ENCODE data around the gene MACF1.

The MACF1 gene

GRCh38 chr1:39358491-39358890 is 154.0 kb downstream of the MACF1 start:
- H3K4me3 Mint-ChIP-seq, result no peak overlapping the region
- H3K36me3 Mint-ChIP-seq, result peaks cover 69% of the 10 kb centered on the region
- H3K4me1 Mint-ChIP-seq, result no peaks in the 10 kb centered on the region
- no peaks in the 10 kb centered on the region for H3K9me3 Mint-ChIP-seq
- H3K27ac Mint-ChIP-seq, result no peak overlapping the region
- CTCF ChIA-PET, result interaction anchor here (1.0 kb wide), 1 partner anchor 180 kb away, joined by 3 read pairs; no protein-coding TSS in a partner anchor
- no peaks in the 10 kb centered on the region for H3K27me3 Mint-ChIP-seq
- no peak for DNase-seq

- Mint-ChIP-seq H3K27ac (no peak overlapping the region), H3K27me3 (no peaks in the 10 kb centered on the region), H3K4me3 (no peak overlapping the region), H3K4me1 (no peaks in the 10 kb centered on the region), H3K36me3 (peaks cover 67% of the 10 kb centered on the region), H3K9me3 (no peaks in the 10 kb centered on the region)
- CTCF ChIA-PET, result no interaction called here
- no peak for DNase-seq
Measured at GRCh38 chr1:39359028-39359570, 154.6 kb downstream of the MACF1 start.

- H3K36me3 Mint-ChIP-seq, result peaks cover 64% of the 10 kb centered on the region
- no peak overlapping the region for H3K27ac Mint-ChIP-seq
- no peaks in the 10 kb centered on the region for H3K9me3 Mint-ChIP-seq
- no peak for DNase-seq
- H3K4me3 Mint-ChIP-seq, result no peak overlapping the region
- no peaks in the 10 kb centered on the region for H3K27me3 Mint-ChIP-seq
- CTCF ChIA-PET, result interaction anchor here (1.5 kb wide), 1 partner anchor 169 kb away, joined by 3 read pairs; no protein-coding TSS in a partner anchor
- H3K4me1 Mint-ChIP-seq, result no peaks in the 10 kb centered on the region
Measured at GRCh38 chr1:39360731-39361130, 156.2 kb downstream of the MACF1 start.

- CTCF ChIA-PET, result interaction anchor here (1.5 kb wide), 1 partner anchor 169 kb away, joined by 3 read pairs; no protein-coding TSS in a partner anchor
- Mint-ChIP-seq H3K4me1 (no peaks in the 10 kb centered on the region), H3K36me3 (peaks cover 67% of the 10 kb centered on the region), H3K4me3 (no peak overlapping the region), H3K27me3 (no peaks in the 10 kb centered on the region), H3K9me3 (no peaks in the 10 kb centered on the region), H3K27ac (no peak overlapping the region)
- DNase-seq, result no peak
Measured at GRCh38 chr1:39361446-39361845, 157.0 kb downstream of the MACF1 start.

GRCh38 chr1:39363267-39363666 is 158.8 kb downstream of the MACF1 start:
- peaks cover 56% of the 10 kb centered on the region for H3K36me3 Mint-ChIP-seq
- no peak for DNase-seq
- no peaks in the 10 kb centered on the region for H3K9me3 Mint-ChIP-seq
- H3K4me3 Mint-ChIP-seq, result no peak overlapping the region
- no peaks in the 10 kb centered on the region for H3K4me1 Mint-ChIP-seq
- no peaks in the 10 kb centered on the region for H3K27me3 Mint-ChIP-seq
- CTCF ChIA-PET, result no interaction called here
- H3K27ac Mint-ChIP-seq, result no peak overlapping the region

DNA sequence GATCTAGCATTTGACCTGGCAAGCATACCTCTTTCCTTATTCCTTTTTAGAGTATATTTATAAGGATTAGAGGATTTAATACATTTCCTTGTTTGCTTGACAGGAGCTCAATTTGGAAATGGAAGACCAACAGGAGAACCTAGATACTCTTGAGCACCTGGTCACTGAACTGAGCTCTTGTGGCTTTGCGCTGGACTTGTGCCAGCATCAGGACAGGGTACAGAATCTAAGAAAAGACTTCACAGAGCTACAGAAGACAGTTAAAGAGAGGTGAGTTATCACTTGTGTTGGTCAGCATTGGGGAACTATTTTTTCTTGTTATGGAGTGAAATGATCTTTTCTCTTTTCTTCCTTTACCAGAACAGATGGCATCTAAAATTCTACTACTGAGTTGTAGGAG is 163.6 kb downstream of the MACF1 start:
- H3K4me3 Mint-ChIP-seq, result no peak overlapping the region
- H3K9me3 Mint-ChIP-seq, result no peaks in the 10 kb centered on the region
- no peaks in the 10 kb centered on the region for H3K27me3 Mint-ChIP-seq
- CTCF ChIA-PET, result interaction anchor here (1.0 to 1.2 kb wide), 2 partner anchors 16 to 43 kb away, joined by 3 to 4 read pairs; no protein-coding TSS in a partner anchor
- H3K36me3 Mint-ChIP-seq, result peaks cover 64% of the 10 kb centered on the region
- no peak for DNase-seq
- H3K27ac Mint-ChIP-seq, result no peak overlapping the region
- H3K4me1 Mint-ChIP-seq, result no peaks in the 10 kb centered on the region

- CTCF ChIA-PET, result no interaction called here
- no peaks in the 10 kb centered on the region for H3K4me1 Mint-ChIP-seq
Measured at GRCh38 chr1:39369565-39369964, 165.1 kb downstream of the MACF1 start.

DNA sequence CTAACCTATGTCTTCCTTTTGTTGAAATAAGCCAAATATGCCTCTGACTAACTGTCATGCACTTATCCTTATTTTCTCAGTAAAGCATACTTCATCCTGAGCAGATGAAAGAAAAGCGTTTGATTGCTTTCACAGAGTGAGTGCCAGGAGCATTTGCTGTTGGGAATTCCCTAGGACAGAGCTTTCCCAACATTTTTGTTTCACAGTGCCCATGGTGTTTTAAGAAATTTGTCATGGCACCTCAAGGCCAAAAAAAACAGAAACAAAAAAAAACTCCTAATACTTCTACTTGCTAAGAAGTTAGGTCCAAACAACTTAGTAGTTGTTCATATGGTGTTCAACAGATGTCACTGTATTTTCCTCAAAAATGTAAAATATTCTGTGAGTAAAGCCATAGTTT is 166.1 kb downstream of the MACF1 start:
- no peak overlapping the region for H3K4me3 Mint-ChIP-seq
- DNase-seq, result no peak
- no peaks in the 10 kb centered on the region for H3K4me1 Mint-ChIP-seq
- H3K36me3 Mint-ChIP-seq, result peaks cover 62% of the 10 kb centered on the region
- no peak overlapping the region for H3K27ac Mint-ChIP-seq
- CTCF ChIA-PET, result no interaction called here
- H3K9me3 Mint-ChIP-seq, result no peaks in the 10 kb centered on the region
- H3K27me3 Mint-ChIP-seq, result no peaks in the 10 kb centered on the region

More at GRCh38 chr1:39369565-39369964, 165.1 kb downstream of the MACF1 start:
- no peaks in the 10 kb centered on the region for H3K9me3 Mint-ChIP-seq
- H3K27ac Mint-ChIP-seq, result no peak overlapping the region
- DNase-seq, result no peak
- H3K27me3 Mint-ChIP-seq, result no peaks in the 10 kb centered on the region
- no peak overlapping the region for H3K4me3 Mint-ChIP-seq
- H3K36me3 Mint-ChIP-seq, result peaks cover 59% of the 10 kb centered on the region

DNA sequence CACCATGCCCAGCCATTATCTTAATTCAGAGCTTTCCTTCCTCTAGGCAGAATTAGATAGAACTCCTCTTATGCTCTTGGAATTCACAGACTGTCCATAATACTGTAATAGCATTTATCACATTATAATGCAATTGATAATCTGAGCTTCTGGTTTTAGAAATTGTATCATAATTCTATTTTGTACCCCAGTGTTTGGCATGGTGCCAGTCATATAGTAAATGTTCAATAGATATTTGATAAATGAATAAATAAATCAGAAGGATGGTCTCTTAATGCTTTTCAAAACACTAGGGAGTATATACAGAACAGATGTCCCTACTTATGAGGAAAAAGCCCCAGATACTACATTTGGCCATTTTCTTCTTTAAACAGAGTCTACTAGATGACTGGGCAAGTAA is 167.6 kb downstream of the MACF1 start:
- Mint-ChIP-seq H3K4me1 (no peaks in the 10 kb centered on the region), H3K27me3 (no peaks in the 10 kb centered on the region), H3K9me3 (no peaks in the 10 kb centered on the region), H3K27ac (no peak overlapping the region), H3K4me3 (no peak overlapping the region), H3K36me3 (peaks cover 59% of the 10 kb centered on the region)
- DNase-seq, result no peak
- CTCF ChIA-PET, result no interaction called here

DNA sequence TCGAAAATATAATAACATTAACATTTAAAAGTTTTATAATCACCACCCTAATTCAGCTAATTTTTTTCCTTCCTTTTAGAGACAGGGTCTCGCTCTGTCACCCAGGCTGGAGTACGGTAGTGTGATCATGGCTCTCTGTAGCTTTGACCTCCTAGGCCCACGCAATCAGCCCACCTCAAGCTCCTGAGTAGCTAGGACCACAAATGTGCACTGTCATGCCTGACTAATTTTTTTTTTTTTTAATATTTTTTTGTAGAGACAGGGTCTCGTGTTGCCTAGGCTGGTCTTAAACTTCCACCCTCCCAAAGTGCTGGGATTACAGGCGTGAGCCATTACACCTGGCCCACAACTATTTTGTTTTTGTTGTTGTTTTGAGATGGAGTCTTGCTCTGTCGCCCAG is 172.2 kb downstream of the MACF1 start:
- H3K27ac Mint-ChIP-seq, result no peak overlapping the region
- no peaks in the 10 kb centered on the region for H3K9me3 Mint-ChIP-seq
- CTCF ChIA-PET, result interaction anchor here (0.6 kb wide), 1 partner anchor 71 kb away, joined by 3 read pairs; no protein-coding TSS in a partner anchor
- no peaks in the 10 kb centered on the region for H3K4me1 Mint-ChIP-seq
- no peak for DNase-seq
- peaks cover 46% of the 10 kb centered on the region for H3K36me3 Mint-ChIP-seq
- H3K4me3 Mint-ChIP-seq, result no peak overlapping the region
- no peaks in the 10 kb centered on the region for H3K27me3 Mint-ChIP-seq

DNA sequence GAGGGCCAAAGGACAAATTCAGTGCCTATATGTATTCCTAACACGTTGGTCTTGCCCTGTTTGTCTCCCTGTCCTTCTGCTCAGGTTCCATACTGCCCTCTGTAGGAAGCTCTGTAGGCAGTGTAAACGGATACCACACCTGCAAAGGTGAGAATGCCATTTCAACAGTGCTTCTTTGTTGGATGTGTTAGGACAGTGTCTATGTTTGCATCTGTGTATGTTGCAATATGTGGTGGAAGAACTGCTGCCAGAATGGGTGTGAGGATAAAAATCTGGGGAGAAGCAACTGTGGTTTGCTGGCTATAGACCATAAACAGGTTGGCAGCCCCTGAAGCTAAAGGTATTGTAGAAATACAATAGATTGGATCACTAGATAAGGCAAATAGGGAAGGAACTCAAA is 173.9 kb downstream of the MACF1 start:
- DNase-seq, result no peak
- Mint-ChIP-seq H3K4me3 (no peak overlapping the region), H3K9me3 (no peaks in the 10 kb centered on the region), H3K27me3 (no peaks in the 10 kb centered on the region), H3K27ac (no peak overlapping the region), H3K4me1 (no peaks in the 10 kb centered on the region), H3K36me3 (peaks cover 43% of the 10 kb centered on the region)
- CTCF ChIA-PET, result interaction anchor here (0.9 to 1.6 kb wide), 6 partner anchors 20 to 279 kb away, joined by 3 to 5 read pairs (median 4); no protein-coding TSS in a partner anchor

DNA sequence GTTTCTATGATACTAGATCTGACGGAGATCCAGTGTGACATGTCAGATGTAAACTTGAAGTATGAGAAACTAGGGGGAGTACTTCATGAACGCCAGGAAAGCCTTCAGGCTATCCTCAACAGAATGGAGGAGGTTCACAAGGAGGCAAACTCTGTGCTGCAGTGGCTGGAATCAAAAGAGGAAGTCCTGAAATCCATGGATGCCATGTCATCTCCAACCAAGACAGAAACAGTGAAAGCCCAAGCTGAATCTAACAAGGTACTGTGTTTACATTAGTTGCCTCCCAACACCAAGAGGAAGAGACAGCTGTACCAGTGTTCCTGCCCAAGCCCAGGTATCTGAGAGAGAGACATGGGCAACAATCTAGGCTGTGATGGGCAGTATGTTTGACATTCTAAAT is 174.7 kb downstream of the MACF1 start:
- CTCF ChIA-PET, result interaction anchor here (1.2 to 1.6 kb wide), 3 partner anchors 20 to 188 kb away, joined by 3 to 5 read pairs (median 5); no protein-coding TSS in a partner anchor
- H3K27ac Mint-ChIP-seq, result no peak overlapping the region
- no peaks in the 10 kb centered on the region for H3K9me3 Mint-ChIP-seq
- H3K4me3 Mint-ChIP-seq, result no peak overlapping the region
- H3K36me3 Mint-ChIP-seq, result peaks cover 48% of the 10 kb centered on the region
- H3K4me1 Mint-ChIP-seq, result no peaks in the 10 kb centered on the region
- H3K27me3 Mint-ChIP-seq, result no peaks in the 10 kb centered on the region
- DNase-seq, result no peak

GRCh38 chr1:39380036-39380435 is 175.5 kb downstream of the MACF1 start:
- H3K36me3 Mint-ChIP-seq, result peaks cover 45% of the 10 kb centered on the region
- H3K4me1 Mint-ChIP-seq, result no peaks in the 10 kb centered on the region
- DNase-seq, result no peak
- H3K27me3 Mint-ChIP-seq, result no peaks in the 10 kb centered on the region
- no peak overlapping the region for H3K4me3 Mint-ChIP-seq
- no peak overlapping the region for H3K27ac Mint-ChIP-seq
- H3K9me3 Mint-ChIP-seq, result no peaks in the 10 kb centered on the region
- CTCF ChIA-PET, result no interaction called here

- CTCF ChIA-PET, result no interaction called here
- Mint-ChIP-seq H3K36me3 (peaks cover 49% of the 10 kb centered on the region), H3K27me3 (no peaks in the 10 kb centered on the region), H3K9me3 (no peaks in the 10 kb centered on the region), H3K27ac (no peak overlapping the region), H3K4me3 (no peak overlapping the region), H3K4me1 (no peaks in the 10 kb centered on the region)
- no peak for DNase-seq
Measured at GRCh38 chr1:39381839-39382238, 177.3 kb downstream of the MACF1 start.

GRCh38 chr1:39384305-39384704 is 179.8 kb downstream of the MACF1 start:
- Mint-ChIP-seq H3K27me3 (no peaks in the 10 kb centered on the region), H3K36me3 (peaks cover 56% of the 10 kb centered on the region), H3K27ac (no peak overlapping the region), H3K4me1 (peaks cover 2% of the 10 kb centered on the region), H3K9me3 (no peaks in the 10 kb centered on the region), H3K4me3 (no peak overlapping the region)
- CTCF ChIA-PET, result interaction anchor here (1.0 kb wide), 1 partner anchor 16 kb away, joined by 4 read pairs; no protein-coding TSS in a partner anchor
- no peak for DNase-seq

All from activated naive CD4-positive, alpha-beta T cell treated with anti-CD3 and anti-CD28 coated beads, Interleukin-2, amount 10 ng/mL, durations not matched to agents 7 days and 5 days (primary cell).